H1 (cell line): ENCODE measurements around the gene MOB3C. TPM values are rescaled to one million over a fixed set of nuclear protein-coding genes. Genes with fewer than 3 reads are reported as not detected.

ENCODE experiments used
- CTCF ChIA-PET: fragments of 300-600 bp; sonication (Branson Sonifier 250); formaldehyde crosslinking; loops from one replicate; lab custom pipeline; 2021; ENCODE audit not compliant: partially characterized antibody; lab: Charles Lee
- POLR2A ChIA-PET: fragments of 300-600 bp; sonication (Branson Sonifier 250); formaldehyde crosslinking; loops from one replicate; lab custom pipeline; 2021; ENCODE audit warnings: inconsistent platforms; ENCODE audit not compliant: partially characterized antibody; lab: Charles Lee
- DNase-seq, 2 experiments: peaks; one replicate each; pipeline versions ENCODE4 v3.0.0 to v3.0.0-alpha.2; 2010 to 2022; ENCODE audit warnings: low spot score in 2 of 2, low read depth in 1 of 2, mixed read lengths in 1 of 2
- FAIRE-seq: peaks from 2 replicates; lab custom pipeline; 2011; peaks lifted over from hg19 to GRCh38; lab: Jason Lieb, UNC
- H2AFZ ChIP-seq: 2 replicates; pipeline ENCODE4 v1.8.1; 2012; ENCODE audit warnings: low read length, inconsistent platforms
- H2AK5ac ChIP-seq: 2 replicates; pipeline ENCODE4 v1.6.1; 2013; ENCODE audit warnings: low read depth, low read length
- H2BK120ac ChIP-seq: replicated peaks from 2 replicates; pipeline ENCODE3; 2013; ENCODE audit warnings: low read depth, low read length, inconsistent platforms
- H2BK12ac ChIP-seq: 2 replicates; pipeline ENCODE4 v1.6.1; 2013; ENCODE audit warnings: low read depth, low read length
- H2BK15ac ChIP-seq: 2 replicates; pipeline ENCODE4 v1.6.1; 2013; ENCODE audit warnings: low read length
- H2BK20ac ChIP-seq: 2 replicates; pipeline ENCODE4 v1.6.1; 2013; ENCODE audit warnings: low read length
- H2BK5ac ChIP-seq: 2 replicates; pipeline ENCODE4 v1.6.1; 2013; ENCODE audit warnings: low read depth, low read length
- H3K14ac ChIP-seq: 2 replicates; pipeline ENCODE4 v1.6.1; 2013; ENCODE audit warnings: inconsistent platforms; ENCODE audit not compliant: insufficient read length
- H3K18ac ChIP-seq: 2 replicates; pipeline ENCODE4 v1.6.1; 2013; ENCODE audit warnings: low read length; ENCODE audit errors: extremely low read depth
- H3K23ac ChIP-seq: 2 replicates; pipeline ENCODE4 v1.6.1; 2013; ENCODE audit warnings: inconsistent platforms; ENCODE audit not compliant: insufficient read length
- H3K23me2 ChIP-seq: 2 replicates; pipeline ENCODE4 v1.6.1; 2013; ENCODE audit warnings: low read depth, low read length
- H3K27ac ChIP-seq: 2 replicates; pipeline ENCODE4 v1.6.1; 2011; ENCODE audit warnings: low read depth, low read length, inconsistent platforms
- H3K27me3 ChIP-seq, 4 experiments: replicated peaks in 1 of 4; 1 replicate in 1 of 4; 2 replicates in 3 of 4; pipeline versions ENCODE4 v1.6.1 to v1.8.1; 2011 to 2013; ENCODE audit warnings: low read length in 3 of 4, mild to moderate bottlenecking in 3 of 4, inconsistent platforms in 2 of 4, mixed read lengths in 2 of 4, moderate library complexity in 1 of 4; ENCODE audit not compliant: control insufficient read depth in 3 of 4, insufficient read depth in 3 of 4; ENCODE audit errors: extremely low read depth in 1 of 4
- H3K36me3 ChIP-seq, 4 experiments: 2 replicates each; pipeline versions ENCODE4 v1.6.1 to v1.8.1; 2011 to 2013; ENCODE audit warnings: mild to moderate bottlenecking in 4 of 4, low read length in 3 of 4, moderate library complexity in 2 of 4, control low read depth in 1 of 4, inconsistent platforms in 1 of 4; ENCODE audit not compliant: insufficient read depth in 4 of 4, control insufficient read depth in 2 of 4
- H3K4ac ChIP-seq: replicated peaks from 2 replicates; pipeline ENCODE3; 2013; ENCODE audit warnings: low read length, low read depth, mixed read lengths, inconsistent platforms; ENCODE audit not compliant: insufficient read length
- H3K4me1 ChIP-seq, 4 experiments: replicated peaks in 1 of 4; 1 replicate in 1 of 4; 2 replicates in 3 of 4; pipeline versions ENCODE4 v1.6.1 to v1.8.1; 2011 to 2013; ENCODE audit warnings: low read length in 3 of 4, inconsistent platforms in 2 of 4, mixed read lengths in 1 of 4; ENCODE audit not compliant: insufficient read depth in 4 of 4, control insufficient read depth in 3 of 4
- H3K4me2 ChIP-seq, 2 experiments: 2 replicates each; pipeline versions ENCODE4 v1.6.1 to v1.8.1; 2011 to 2013; ENCODE audit warnings: low read depth in 2 of 2, low read length in 2 of 2, control low read depth in 1 of 2, inconsistent platforms in 1 of 2, mild to moderate bottlenecking in 1 of 2; ENCODE audit not compliant: insufficient read depth in 1 of 2
- H3K4me3 ChIP-seq, 4 experiments: fragments of 200-600, 300-600 bp in 1 of 4; sonication (generic), shearing (Covaris generic), sonication (Bioruptor Twin) in 1 of 4; 2 replicates each; pipeline versions ENCODE4 v1.5.1 to v1.8.1; 2011 to 2016; ENCODE audit warnings: low read length in 4 of 4, low read depth in 3 of 4, control low read depth in 2 of 4, inconsistent platforms in 2 of 4, mild to moderate bottlenecking in 2 of 4, mixed read lengths in 1 of 4, moderate library complexity in 1 of 4; ENCODE audit not compliant: insufficient read depth in 2 of 4; ENCODE audit errors: extremely low read depth in 1 of 4
- H3K56ac ChIP-seq: replicated peaks from 2 replicates; pipeline ENCODE3; 2013; ENCODE audit warnings: low read depth, mild to moderate bottlenecking, mixed read lengths, low read length, inconsistent platforms; ENCODE audit not compliant: insufficient read length
- H3K79me1 ChIP-seq: 2 replicates; pipeline ENCODE4 v1.6.1; 2013; ENCODE audit warnings: low read depth, low read length, control low read depth
- H3K79me2 ChIP-seq, 2 experiments: 2 replicates each; pipeline versions ENCODE4 v1.6.1 to v1.8.1; 2012 to 2013; ENCODE audit warnings: low read length in 2 of 2, mild to moderate bottlenecking in 2 of 2, inconsistent platforms in 1 of 2; ENCODE audit not compliant: insufficient read depth in 2 of 2, control insufficient read depth in 1 of 2
- H3K9ac ChIP-seq, 4 experiments: replicated peaks in 1 of 4; 1 replicate in 1 of 4; 2 replicates in 3 of 4; pipeline versions ENCODE4 v1.6.1 to v1.8.1; 2011 to 2013; ENCODE audit warnings: low read depth in 3 of 4, low read length in 3 of 4, control low read depth in 2 of 4, mild to moderate bottlenecking in 2 of 4, moderate library complexity in 2 of 4, inconsistent platforms in 1 of 4; ENCODE audit errors: extremely low read depth in 1 of 4
- H3K9me3 ChIP-seq, 2 experiments: 2 replicates each; pipeline versions ENCODE4 v1.6.1 to v1.8.1; 2012 to 2013; ENCODE audit warnings: mild to moderate bottlenecking in 2 of 2, moderate library complexity in 2 of 2, control low read depth in 1 of 2, inconsistent platforms in 1 of 2, low read depth in 1 of 2, low read length in 1 of 2, mixed read lengths in 1 of 2; ENCODE audit not compliant: insufficient read depth in 2 of 2
- H4K20me1 ChIP-seq, 2 experiments: replicated peaks in 1 of 2; 2 replicates each; pipeline versions ENCODE3 to v1.8.1; 2011 to 2013; ENCODE audit warnings: inconsistent platforms in 2 of 2, low read length in 2 of 2, mild to moderate bottlenecking in 1 of 2; ENCODE audit not compliant: insufficient read depth in 2 of 2, control insufficient read depth in 1 of 2
- H4K5ac ChIP-seq: 2 replicates; pipeline ENCODE4 v1.6.1; 2013; ENCODE audit warnings: low read length, low read depth, mixed read lengths, inconsistent platforms; ENCODE audit not compliant: insufficient read length
- H4K8ac ChIP-seq: 2 replicates; pipeline ENCODE4 v1.8.0; 2013; ENCODE audit warnings: mild to moderate bottlenecking, moderate library complexity, low read length, inconsistent platforms; ENCODE audit not compliant: insufficient read depth; ENCODE audit errors: extremely low read depth
- H4K91ac ChIP-seq: replicated peaks from 2 replicates; pipeline ENCODE3; 2013; ENCODE audit warnings: low read length, mixed read lengths, inconsistent platforms; ENCODE audit not compliant: insufficient read length
- CREB1 ChIP-seq: IDR thresholded peaks from 2 replicates; pipeline ENCODE4 v1.6.1; 2012; ENCODE audit warnings: inconsistent platforms
- CTCF ChIP-seq, 3 experiments: IDR thresholded peaks; 1 replicate in 2 of 3; 2 replicates in 1 of 3; pipeline versions ENCODE4 v1.5.1 to v1.6.1; 2011; ENCODE audit warnings: low read length in 3 of 3, mild to moderate bottlenecking in 3 of 3, inconsistent platforms in 2 of 3, low read depth in 1 of 3, moderate library complexity in 1 of 3; ENCODE audit not compliant: insufficient read depth in 1 of 3; ENCODE audit errors: control extremely low read depth in 1 of 3
- HDAC6 ChIP-seq: IDR thresholded peaks from one replicate; pipeline ENCODE4 v1.7.1; 2012; ENCODE audit warnings: low read depth, mild to moderate bottlenecking, inconsistent platforms, low read length, moderate library complexity
- NRF1 ChIP-seq: IDR thresholded peaks from 2 replicates; pipeline ENCODE4 v1.6.1; 2011; ENCODE audit warnings: mild to moderate bottlenecking, low read depth, low read length, improper control_type of control experiment
- POLR2AphosphoS5 ChIP-seq: IDR thresholded peaks from 2 replicates; pipeline ENCODE4 v1.6.1; 2011; ENCODE audit warnings: low read depth, low read length
- POU5F1 ChIP-seq: IDR thresholded peaks from 2 replicates; pipeline ENCODE4 v1.6.1; 2011; ENCODE audit warnings: low read depth, mild to moderate bottlenecking, low read length, moderate library complexity
- SIX5 ChIP-seq: IDR thresholded peaks from 2 replicates; pipeline ENCODE4 v1.6.1; 2011; ENCODE audit warnings: mild to moderate bottlenecking, low read depth, low read length
- WGBS, 2 experiments: shearing (Covaris generic) in 1 of 2; methylation state at CpG; one replicate each; pipeline versions ENCODE4 v1.1.6 to v1.1.7; 2013 to 2015; ENCODE audit warnings: low lambda C conversion rate in 2 of 2, mixed read lengths in 2 of 2, inconsistent platforms in 1 of 2, low coverage in 1 of 2, missing lambda C conversion rate in 1 of 2; ENCODE audit not compliant: insufficient replicate concordance in 2 of 2, insufficient coverage in 1 of 2, insufficient read length in 1 of 2; ENCODE audit errors: extremely low coverage in 1 of 2, missing lambda C conversion rate in 1 of 2; 5-methylcytosine and 5-hydroxymethylcytosine counted together
- polyA plus RNA-seq, 7 experiments: library from polyadenylated mRNA; depleted of rRNA in 3 of 7; stranded (reverse) in 5 of 7; unstranded in 2 of 7; fragments of >200 nt in 5 of 7; fragments of 200-250 nt in 2 of 7; gene quantifications; 1 replicate in 5 of 7; 2 replicates in 1 of 7; 4 replicates in 1 of 7; pipeline versions ENCODE4 v1.2.1 to v1.2.3, GENCODE V29; 2011 to 2013; ENCODE audit warnings: missing spikeins in 2 of 7, mixed read lengths in 2 of 7
- total RNA-seq: library from RNA; stranded (reverse); fragmentation: NEBNext Ultra II Directional; extraction: Animal tissue kit (Norgen Biotek cat#: 25700); gene quantifications from 2 replicates; pipeline ENCODE4 v1.2.1, GENCODE V29; 2021

MOB3C gene
- total and polyA plus RNA-seq, 2 of the 8 experiments (the other 6 are each of a cell fraction or from before 2014, with no cell fraction given), result 5.8 to 6.6 TPM

GRCh38 chr1:46665983-46666382 is 49.4 kb upstream of the MOB3C start:
- Histone ChIP-seq H4K5ac (no peak overlapping the region), H3K9ac (no peak overlapping the region), H3K4me2 (peak overlapping the region; percentile 71 to 74; a peak in 2 of 4 replicates), H3K36me3 (peaks cover 0 to 19% (median 2%) of the 10 kb centered on the region in 4 experiments; a peak in 3 of 8 replicates), H3K79me1 (peaks cover 5% of the 10 kb centered on the region; the same call in 1 of the 2 replicates), H3K23ac (no peak overlapping the region), H4K20me1 (no peaks in the 10 kb centered on the region), H3K27me3 (no peaks in the 10 kb centered on the region), H2BK120ac (no peak overlapping the region), H4K8ac (no peak overlapping the region), H3K18ac (no peak overlapping the region), H2BK15ac (no peak overlapping the region), H3K4me1 (peaks cover 5 to 16% (median 7%) of the 10 kb centered on the region in 4 experiments; a peak in 6 of 7 replicates), H3K27ac (no peak overlapping the region), H2BK5ac (no peak overlapping the region), H4K91ac (no peak overlapping the region), H2BK20ac (no peak overlapping the region), H2AFZ (no peak overlapping the region), H2BK12ac (no peak overlapping the region), H3K79me2 (peaks cover 0 to 11% of the 10 kb centered on the region in 2 experiments; a peak in 2 of 4 replicates), H3K4ac (no peak overlapping the region), H3K14ac (no peak overlapping the region), H3K56ac (no peak overlapping the region), H3K23me2 (peaks cover 4% of the 10 kb centered on the region; the same call in 1 of the 2 replicates), H2AK5ac (no peak overlapping the region), H3K9me3 (no peaks in the 10 kb centered on the region), H3K4me3 (peak overlapping the region in 1 of 4 experiments; percentile 74; a peak in 1 of 8 replicates)
- DNase-seq (peak in 1 of 2 experiments; percentile 29), FAIRE-seq (no peak)
- ChIA-PET CTCF (interaction anchor here (0.6 to 3.3 kb wide), 9 partner anchors 9 to 522 kb away, joined by 3 to 12 read pairs (median 4); no protein-coding TSS in a partner anchor), POLR2A (interaction anchor here (1.0 to 1.6 kb wide), 3 partner anchors 9 to 146 kb away, joined by 3 to 6 read pairs (median 6); no protein-coding TSS in a partner anchor)
- no peak for TF ChIP-seq CREB1
- TF ChIP-seq SIX5, result no peak
- TF ChIP-seq NRF1, result no peak
- peak in 1 of 3 experiments; percentile 13; a peak in 1 of 4 replicates for TF ChIP-seq CTCF (IDR thresholded peaks at IDR 0.05; ENCODE audit: control extremely low read depth in 1 of 3, insufficient read depth in 1 of 3, low read depth in 1 of 3, low read length in 3 of 3)
- TF ChIP-seq HDAC6, result no peak
- no peak for TF ChIP-seq POU5F1
- no peak for TF ChIP-seq POLR2AphosphoS5
- 39% methylated on average over 2 of the region's 2 CpGs; no CpG with 5 or more reads in 1 of the 2 experiments for WGBS, 2 experiments
